ENCODE results near the gene ABCG4.

DNA sequence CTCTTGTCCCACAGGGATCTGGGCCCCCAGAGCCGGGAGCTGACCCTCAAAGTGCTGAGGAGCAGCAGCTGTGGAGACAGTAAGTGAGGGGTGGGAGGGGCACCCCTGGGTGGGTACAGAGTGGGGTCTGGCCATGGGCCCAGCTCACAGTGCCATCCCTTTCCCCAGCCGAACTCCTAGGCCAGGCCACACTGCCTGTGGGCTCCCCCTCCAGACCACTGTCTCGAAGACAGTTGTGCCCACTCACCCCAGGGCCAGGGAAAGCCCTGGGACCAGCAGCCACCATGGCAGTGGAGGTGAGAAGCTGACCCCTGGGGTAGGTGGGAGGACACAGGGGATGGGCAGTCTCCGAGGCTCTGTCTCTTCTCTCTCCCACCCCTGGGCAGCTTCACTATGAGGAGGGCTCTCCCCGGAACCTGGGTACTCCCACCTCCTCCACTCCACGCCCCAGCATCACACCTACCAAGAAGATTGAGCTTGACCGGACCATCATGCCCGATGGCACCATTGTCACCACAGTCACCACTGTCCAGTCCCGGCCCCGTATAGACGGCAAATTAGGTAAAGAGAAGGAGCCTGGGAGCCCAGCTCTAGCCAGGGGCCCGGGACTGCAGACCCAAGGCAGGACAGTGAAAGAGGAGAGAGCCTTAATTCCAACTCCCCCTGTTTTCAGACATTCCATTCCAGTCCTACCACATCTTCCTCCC, 36.4 kb upstream of the ABCG4 start:
- TF ChIP-seq CTCF (IDR thresholded peaks at IDR 0.05) (no peak), EP300 (IDR thresholded peaks at IDR 0.05) (no peak), POLR2A (IDR thresholded peaks at IDR 0.05) (no peak)
